Stimulated activated CD4-positive, alpha-beta T cell treated with anti-CD3 and anti-CD28 coated beads, Interleukin-15, amount 100 ng/mL, for 48 hours (primary cell): ENCODE data around the gene GRB10.

Source experiments
- DNase-seq, 2 donors: peaks; one replicate each; pipeline ENCODE4 v3.0.0-alpha.2; 2020; ENCODE audit warnings: low read depth in 2 of 2

Gene GRB10

GRCh38 chr7:50782375-50783208 is at the start of gene GRB10:
TSS of gene GRB10 (minus strand) at chr7:50782896. CDS start at chr7:50732322, 50,574 bp downstream.
- DNase-seq, result no peak

GRCh38 chr7:50828801-50829200 is 46.1 kb upstream of the GRB10 start:
- no peak for DNase-seq

GRCh38 chr7:50828116-50828515 is 45.4 kb upstream of the GRB10 start:
- no peak for DNase-seq

GRCh38 chr7:50827281-50827680 is 44.6 kb upstream of the GRB10 start:
- no peak for DNase-seq

GRCh38 chr7:50826371-50827172 is 43.9 kb upstream of the GRB10 start:
- DNase-seq, result peak; percentile 28 to 40

- DNase-seq, result no peak
Observed at GRCh38 chr7:50825465-50825864, 42.8 kb upstream of the GRB10 start.

GRCh38 chr7:50824882-50825281 is 42.2 kb upstream of the GRB10 start:
- DNase-seq, result no peak

- no peak for DNase-seq
Observed at GRCh38 chr7:50822706-50823105, 40.0 kb upstream of the GRB10 start.

- no peak for DNase-seq
Observed at GRCh38 chr7:50822110-50822509, 39.4 kb upstream of the GRB10 start.

GRCh38 chr7:50821457-50822008 is 38.8 kb upstream of the GRB10 start:
- no peak for DNase-seq

- DNase-seq, result no peak
Observed at GRCh38 chr7:50818324-50818723, 35.6 kb upstream of the GRB10 start.

GRCh38 chr7:50817561-50817960 is 34.9 kb upstream of the GRB10 start:
- DNase-seq, result no peak

- DNase-seq, result no peak
Observed at GRCh38 chr7:50815138-50815537, 32.4 kb upstream of the GRB10 start.

- no peak for DNase-seq
Observed at GRCh38 chr7:50814166-50814565, 31.5 kb upstream of the GRB10 start.

GRCh38 chr7:50812841-50813475 is 30.3 kb upstream of the GRB10 start:
- no peak for DNase-seq

- DNase-seq, result no peak
Observed at GRCh38 chr7:50812094-50812493, 29.4 kb upstream of the GRB10 start.

- no peak for DNase-seq
Observed at GRCh38 chr7:50808282-50808888, 25.7 kb upstream of the GRB10 start.

- no peak for DNase-seq
Observed at GRCh38 chr7:50807026-50807730, 24.5 kb upstream of the GRB10 start.

- DNase-seq, result no peak
Observed at GRCh38 chr7:50806143-50806542, 23.4 kb upstream of the GRB10 start.

GRCh38 chr7:50805447-50806125 is 22.9 kb upstream of the GRB10 start:
- no peak for DNase-seq
